ENCODE measurements around the gene NECTIN1.

The NECTIN1 gene

DNA sequence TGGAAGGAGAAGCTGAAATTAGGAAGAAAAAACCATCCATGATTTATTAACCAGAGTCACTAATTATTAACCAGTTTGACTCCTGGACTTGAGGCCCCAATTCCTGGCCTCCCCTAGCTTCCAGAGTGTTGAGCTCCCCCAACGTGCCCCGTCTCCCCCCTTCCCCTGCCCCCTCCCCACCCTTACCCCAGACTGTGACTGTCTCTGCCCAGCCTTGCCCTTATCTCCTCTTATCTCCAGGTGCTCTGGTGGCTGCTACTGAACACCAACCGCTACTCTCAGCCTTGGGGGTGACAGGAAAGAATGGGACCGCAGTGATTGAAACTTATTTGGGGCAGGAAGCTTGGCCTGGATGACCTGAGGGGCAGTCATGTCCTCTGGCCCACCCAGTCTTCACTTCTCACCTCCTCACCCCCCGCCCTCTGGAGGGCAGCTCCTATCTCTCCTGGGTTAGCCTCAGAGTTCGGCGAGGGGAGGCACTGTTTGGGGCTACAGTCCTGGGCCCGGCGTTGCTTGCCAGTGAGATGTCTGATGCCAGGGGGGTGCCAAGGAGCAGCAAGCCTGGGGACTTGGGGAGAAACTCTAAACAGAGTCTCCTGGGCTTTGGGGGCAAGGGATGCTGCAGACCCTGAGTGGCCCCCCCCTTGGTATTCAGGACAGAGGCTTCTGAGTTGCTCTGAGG, 15.5 kb downstream of the NECTIN1 start:
- no peak for DNase-seq (ENCODE audit: low read depth in 1 of 2, low spot score in 1 of 2)

DNA sequence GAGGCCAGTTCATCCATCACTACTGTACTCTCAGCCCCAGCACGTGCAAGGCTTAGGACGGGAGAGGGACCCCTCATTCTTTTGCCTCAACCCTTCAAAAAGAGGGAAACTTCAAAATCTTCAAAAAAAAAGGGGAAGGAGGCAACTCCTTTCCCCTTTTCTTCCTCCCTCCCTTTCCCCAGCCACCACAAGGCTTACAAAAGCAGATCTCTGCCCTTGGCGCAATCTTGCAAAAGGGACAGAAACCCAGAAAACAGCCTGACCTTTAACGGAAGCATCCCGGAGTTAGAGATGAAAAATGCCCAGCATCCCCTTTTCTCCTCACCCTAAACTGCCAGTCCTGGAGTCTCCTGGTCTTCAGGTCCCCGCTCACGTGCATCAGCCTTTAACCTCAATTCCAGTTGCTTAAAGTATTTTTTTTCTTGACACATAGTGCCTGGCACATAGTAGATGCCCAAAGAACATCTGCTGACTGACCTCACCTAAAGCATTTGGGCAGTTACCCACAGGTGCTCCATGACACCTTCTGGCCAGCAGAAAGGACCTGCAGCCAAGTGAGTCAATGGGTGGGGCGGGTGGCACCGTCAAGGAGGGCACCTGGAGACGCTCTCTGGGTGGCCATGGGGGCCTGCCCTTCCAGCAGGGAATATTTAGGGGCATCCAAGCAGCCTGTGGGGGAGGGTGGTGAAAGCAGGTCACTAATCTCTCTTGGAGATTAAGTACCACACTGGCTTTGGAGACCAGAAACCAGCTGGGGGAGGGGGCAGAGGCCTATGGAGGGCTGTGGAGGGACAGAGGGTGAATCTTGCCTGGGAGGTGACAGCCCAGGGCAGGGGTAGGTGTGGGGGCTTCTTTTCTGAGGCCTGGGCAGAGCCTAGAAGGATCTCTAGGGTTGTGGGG, 16.3 kb downstream of the NECTIN1 start:
- DNase-seq (ENCODE audit: low read depth in 1 of 2, low spot score in 1 of 2) = no peak

DNA sequence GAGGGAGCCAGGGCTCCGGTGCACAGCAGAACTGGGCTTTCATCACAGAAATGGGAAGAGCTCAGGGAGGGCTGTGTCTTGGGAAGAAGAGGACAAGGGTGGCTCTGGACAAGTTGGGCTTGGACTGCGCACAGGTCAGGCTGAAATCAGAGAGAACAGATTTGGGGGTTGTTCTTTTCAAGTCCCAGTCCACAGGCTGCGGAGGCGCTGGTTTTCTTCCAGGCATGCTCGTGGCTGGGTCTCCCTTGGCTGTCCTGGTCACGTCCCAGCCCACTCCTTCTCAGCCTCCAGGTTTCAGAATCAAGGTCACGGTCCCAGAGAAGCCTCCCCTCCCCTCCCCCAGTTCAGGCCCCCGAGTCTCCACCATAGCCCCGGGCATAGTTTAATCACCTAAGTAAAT, 17.0 kb downstream of the NECTIN1 start:
- DNase-seq (ENCODE audit: low read depth in 1 of 2, low spot score in 1 of 2) = no peak

DNA sequence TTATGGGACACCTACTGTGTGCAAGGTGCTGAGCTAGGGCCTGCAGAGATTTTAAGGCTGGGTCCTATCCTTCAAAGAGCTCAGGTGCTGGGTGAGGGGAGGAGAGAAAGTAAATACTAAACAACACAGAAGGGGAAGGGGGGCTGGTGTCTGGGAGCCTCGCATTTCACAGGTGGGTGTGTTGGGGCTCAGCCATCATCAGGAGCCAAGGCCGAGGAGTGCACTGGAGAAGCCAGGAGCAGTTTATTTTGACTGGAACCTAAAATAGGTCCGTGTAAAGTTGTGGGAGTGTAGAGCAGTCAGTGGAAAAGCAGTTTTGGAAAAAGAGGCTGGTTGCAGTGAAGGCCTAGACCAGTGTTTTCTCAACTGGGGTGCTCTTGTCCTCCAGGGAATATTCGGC, 17.5 kb downstream of the NECTIN1 start:
- no peak for DNase-seq (ENCODE audit: low read depth in 1 of 2, low spot score in 1 of 2)

DNA sequence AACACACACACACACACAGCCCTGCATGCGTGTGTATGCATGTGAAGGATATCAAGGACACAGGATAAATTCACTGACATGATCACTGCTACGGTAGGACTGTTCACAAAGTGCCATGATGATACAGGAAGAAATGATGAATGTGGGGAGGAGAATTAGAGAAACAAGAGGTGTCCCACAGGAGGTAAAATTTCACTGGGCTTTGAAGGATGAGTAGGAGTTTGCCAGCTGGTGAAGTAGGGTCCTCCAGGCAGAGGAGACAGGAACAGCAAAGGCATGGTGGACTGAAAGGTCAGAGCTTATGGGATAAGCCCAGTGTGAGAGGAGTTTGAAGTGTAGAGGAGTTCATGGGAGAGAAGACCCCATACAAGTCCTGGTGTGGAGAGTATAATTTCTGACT, 18.6 kb downstream of the NECTIN1 start:
- no peak for DNase-seq (ENCODE audit: low read depth in 1 of 2, low spot score in 1 of 2)

DNA sequence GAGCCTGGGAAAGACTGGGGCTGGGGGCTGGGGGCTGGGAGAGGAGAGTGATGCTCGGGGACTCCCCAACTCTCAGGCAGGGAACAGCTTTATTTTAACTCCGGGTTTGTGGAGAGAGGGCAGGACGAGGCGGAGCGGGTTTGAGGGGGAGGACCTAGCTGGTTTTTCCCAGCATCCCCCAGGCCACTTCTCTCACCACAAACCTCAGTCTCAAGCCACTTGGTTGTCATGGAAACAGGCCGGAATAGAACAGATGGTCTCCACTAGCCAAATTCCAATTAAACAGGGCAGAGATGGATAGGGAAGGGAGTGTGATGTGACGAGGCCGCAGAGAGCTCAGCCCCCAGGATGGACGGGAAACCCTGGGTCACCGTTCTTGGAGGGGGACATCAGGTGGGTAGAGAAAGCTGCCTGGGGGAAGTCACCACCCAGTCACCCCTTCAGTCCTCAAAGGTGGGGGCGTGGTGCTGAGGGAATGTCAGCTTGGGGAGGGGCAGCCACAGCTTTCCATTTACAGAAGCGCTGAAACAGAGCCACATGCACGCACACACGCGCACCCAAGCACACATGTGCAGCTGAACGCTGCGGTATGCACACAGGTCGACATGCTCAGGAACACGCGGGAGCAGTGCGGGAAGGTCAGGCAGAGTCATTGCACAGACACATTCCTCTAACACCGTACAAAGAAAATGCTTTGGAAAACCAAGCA, 19.2 kb downstream of the NECTIN1 start:
- DNase-seq (ENCODE audit: low read depth in 1 of 2, low spot score in 1 of 2) = no peak

DNA sequence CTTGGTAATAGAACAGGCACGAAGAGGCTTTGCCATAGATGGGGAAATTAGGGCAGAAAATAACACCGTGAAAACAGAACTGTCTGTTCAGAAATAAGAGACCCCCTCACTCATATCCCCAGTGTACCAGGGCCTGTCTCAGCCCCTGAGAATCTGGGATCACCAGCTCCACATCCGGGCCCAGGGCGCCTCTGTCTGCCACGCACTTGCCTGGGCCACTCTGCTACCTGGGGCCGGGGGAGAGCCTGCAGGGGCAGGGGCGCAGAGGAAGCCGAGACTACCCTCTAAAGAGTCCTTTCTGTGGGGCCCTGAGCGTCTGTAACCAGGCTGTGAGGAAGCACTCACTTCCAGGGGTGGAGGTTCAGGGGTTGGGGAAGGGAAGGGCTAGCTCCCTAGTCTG, 19.8 kb downstream of the NECTIN1 start:
- DNase-seq (ENCODE audit: low read depth in 1 of 2, low spot score in 1 of 2) = no peak

DNA sequence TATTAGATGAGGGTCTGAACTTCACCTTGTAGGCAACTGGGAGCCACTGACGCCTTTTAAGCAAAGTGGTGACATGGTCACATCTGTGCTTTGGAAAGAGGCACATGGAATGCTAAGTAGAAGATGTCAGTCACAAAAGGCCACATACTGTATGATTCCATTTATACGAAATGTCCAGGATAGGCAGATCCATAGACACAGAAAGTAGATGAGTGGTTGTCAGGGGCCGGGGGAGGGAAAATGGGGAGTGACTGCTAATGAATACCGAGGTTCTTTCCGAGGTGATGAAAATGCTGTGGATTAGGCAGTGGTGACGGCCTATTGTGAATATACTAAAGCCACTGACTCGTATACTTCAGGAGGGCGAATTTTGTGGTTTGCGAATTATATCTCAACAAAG, 20.6 kb downstream of the NECTIN1 start:
- DNase-seq (ENCODE audit: low read depth in 1 of 2, low spot score in 1 of 2) = no peak

DNA sequence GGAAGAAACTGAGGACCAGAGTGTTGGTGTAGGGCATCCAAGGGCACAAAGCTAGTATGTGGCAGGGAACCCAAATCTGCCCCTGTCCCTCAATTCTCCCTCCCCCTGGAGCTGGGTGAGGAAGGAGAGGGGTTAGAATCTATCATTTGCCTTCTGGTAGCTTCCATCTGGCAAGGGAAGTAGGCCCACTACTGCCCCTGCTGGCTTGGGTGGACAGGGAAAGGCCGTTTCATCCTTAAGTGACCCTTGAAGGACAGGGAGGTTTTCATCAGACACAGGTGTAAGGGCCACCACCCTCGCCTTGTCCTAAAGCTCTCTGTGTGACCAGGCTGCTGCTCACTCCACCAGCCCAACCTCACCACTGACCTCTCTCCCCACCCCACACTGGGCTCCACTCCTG, 22.1 kb downstream of the NECTIN1 start:
- no peak for DNase-seq (ENCODE audit: low read depth in 1 of 2, low spot score in 1 of 2)

DNA sequence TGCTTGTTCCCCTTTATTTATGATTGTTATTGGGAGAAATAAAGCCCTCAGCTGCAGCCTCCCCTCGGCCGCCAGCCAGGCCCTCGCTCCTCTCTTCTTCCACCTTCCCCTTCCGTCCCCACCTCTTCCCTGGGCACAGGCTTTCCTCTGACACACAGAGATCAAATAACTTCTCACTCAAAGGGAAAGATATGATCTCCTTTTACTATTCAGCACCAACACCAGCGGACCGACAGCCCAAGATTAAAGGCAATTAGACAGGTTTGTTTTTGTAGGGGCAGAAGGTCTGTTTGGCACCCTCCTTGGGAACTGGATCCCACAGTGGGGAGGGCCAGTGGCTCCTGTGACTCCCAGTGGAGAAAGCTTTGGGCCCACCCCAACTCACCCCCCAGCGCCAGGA, 23.0 kb downstream of the NECTIN1 start:
- no peak for DNase-seq (ENCODE audit: low read depth in 1 of 2, low spot score in 1 of 2)

DNA sequence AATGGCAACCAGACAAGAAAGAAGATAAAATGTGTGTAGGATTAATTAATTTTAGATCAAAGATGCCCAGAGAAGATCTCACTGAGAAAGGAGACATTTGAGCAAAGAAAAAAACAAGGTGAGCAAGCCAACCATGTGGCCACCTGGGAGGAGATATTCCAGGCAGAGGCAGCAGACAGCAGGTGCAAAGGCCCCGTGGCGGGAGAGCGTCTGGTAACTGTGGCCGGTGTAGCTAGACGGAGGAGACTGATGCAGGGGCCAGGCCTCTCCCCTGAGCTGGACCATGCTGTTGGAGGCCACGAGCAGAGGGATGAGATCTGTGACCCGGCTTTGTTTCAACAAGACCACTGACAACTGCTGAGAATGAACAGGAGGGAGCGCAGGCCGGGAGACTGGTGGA, 23.6 kb downstream of the NECTIN1 start:
- DNase-seq (ENCODE audit: low read depth in 1 of 2, low spot score in 1 of 2) = no peak

DNA sequence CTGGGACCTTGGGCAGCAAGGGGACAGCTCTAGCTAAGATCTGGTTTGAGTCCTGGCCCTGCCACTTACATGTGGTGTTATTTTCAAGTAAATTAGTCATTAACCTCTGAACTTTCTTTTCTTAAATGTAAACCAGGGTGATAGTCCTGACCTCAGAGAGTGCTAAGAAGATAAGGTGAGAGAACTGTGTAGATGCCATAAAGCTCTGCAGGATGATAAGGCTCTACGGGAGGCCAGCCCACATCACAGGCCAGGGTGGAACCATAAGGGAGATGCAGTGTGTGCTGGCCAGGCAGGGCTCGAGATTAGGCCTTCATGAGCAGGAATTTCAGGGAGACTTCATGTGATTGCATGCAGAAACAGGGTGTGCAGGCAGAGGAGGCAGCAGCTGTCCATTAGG, 24.2 kb downstream of the NECTIN1 start:
- no peak for DNase-seq (ENCODE audit: low read depth in 1 of 2, low spot score in 1 of 2)

DNA sequence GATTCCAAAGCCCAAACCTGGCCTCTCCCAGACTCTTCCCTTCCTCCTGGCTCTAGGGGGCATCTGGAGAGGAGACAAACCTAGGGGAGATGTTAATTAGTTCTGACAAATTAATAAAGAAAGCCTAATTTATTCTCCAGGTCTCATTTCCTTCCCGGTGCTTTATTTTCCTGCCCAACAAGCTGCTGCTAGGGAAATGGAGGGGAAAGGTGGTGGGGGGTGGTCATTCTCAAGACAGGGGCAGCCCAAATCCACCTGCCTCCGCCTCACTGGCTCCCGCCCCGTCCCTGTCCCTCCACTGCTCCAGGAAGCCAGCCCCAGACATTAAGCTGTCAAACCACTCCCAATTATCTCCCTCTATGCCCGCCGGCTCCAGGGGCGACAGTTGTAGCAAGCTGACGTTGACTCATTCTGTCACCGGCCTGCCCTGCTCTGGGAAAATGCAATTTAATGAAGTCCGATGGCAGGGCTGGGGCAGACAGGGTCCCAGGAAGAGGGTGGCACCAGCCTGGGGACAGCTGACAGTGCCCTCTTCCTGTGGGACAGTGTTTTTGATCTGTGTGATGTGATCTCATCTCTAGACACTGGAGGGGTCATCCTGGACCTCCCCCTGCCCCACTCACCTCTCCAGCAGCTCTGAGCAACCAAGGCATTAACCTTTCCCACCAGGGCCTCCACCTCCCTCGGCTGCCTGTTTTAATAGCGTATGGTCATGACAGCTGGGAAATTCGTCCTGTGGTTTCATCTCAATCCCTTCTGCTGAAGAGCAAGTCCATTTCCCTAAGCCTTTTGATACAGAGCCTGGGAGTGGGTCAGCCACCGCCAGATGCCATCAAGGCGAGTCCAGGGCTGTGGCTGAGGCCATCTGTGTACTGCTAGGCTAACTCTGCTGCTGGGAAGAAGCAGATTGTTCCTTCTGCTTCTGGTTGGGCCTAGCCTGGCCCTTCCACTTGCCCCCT, 27.1 kb downstream of the NECTIN1 start:
- DNase-seq (ENCODE audit: low read depth in 1 of 2, low spot score in 1 of 2) = no peak

DNA sequence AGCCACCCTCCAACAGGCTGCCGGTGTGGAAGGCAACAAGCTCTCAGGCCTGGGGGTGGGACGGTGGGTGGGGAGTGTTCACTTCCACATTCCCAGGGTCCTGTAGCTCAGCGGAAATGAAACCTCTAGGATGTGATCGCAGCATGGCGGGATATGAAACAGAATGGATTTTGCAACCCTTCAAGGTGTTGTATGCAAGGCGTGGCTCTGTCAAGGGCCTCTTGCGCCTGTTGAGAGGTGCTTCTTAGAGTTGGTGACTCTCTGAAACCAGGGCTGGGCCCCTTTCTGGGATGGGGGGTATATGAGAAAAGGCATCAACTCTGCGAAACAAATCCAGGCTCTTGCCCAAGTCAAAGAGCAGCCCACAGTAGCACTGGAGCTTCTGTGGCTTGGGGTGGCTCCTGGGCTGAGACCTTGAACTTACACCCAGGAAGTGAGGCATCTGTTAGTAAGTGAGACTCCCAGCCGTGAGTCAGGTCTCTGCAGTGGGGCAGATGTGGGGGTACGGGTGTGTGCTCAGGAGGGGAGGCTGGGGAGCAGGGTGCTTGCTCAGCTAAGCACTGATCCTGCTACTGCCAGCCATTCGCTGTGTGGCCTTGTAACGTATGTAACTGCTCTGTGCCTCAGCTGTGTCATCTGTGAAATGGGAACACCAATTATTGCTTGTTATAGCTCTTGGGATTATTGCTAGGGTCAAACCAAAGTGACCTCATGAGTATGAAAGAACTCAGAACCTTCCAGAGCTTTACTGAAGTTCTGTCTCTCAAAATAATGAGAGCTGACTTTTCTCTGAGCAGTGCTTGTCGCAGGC, 28.3 kb downstream of the NECTIN1 start:
- no peak for DNase-seq (ENCODE audit: low read depth in 1 of 2, low spot score in 1 of 2)

DNA sequence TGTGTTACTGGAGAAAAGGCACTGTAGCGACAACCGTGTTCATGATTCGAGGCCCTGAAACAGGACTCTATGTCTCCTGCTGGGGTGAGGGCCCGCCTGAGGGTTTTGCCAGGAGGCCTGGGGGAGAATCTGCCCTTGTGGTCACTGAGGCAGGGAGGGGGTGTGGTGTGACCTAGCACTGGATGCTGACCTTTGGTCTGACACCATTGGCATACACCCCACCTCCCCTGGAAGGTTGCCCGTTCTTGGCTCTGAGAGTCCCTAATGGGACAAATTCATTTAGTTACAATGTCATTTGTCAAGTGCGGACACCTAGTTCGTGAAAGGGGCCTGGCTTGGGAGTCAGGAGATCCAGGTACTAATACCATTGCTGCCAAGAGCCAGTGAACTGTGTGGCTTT, 29.0 kb downstream of the NECTIN1 start:
- no peak for DNase-seq (ENCODE audit: low read depth in 1 of 2, low spot score in 1 of 2)

DNA sequence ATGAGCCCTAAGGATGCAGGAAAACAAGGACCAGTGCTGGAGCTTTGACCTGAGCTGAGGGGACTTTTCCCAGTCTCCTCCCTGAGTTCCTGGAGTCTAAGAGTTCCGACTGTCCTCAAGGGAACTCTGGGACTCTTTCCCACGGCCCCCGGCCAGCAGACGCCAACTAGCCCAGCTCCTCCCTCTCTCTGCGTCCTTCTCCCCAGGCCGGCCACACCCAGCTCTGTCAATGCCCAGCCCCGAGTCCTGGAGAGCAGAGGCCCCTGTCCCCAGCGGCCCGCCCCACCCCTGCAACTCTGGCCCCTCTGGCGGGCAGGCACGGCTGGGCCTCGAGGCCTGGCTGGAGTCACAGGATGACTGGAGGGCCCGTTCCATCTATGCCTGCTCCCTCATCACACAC, 29.8 kb downstream of the NECTIN1 start:
- no peak for DNase-seq (ENCODE audit: low read depth in 1 of 2, low spot score in 1 of 2)

DNA sequence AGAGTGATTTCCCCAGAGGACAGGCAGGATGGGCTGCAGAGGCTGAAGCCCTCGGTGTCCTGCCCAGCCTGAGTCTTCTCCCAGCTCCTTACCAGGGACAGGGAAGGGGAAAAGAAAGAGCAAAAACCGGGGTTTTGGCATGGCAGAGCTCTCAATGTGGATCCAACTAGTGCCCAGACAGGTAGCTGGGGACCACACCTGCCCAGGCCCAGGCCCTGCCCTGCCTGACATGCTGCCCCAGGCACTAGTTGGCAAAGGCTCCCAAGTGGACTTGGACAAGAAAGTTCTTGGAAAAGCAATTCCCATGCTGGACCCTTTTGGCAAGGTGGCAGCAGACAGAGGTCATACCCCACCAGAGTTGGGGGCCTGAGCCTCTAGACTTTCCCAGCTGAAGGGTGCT, 31.1 kb downstream of the NECTIN1 start:
- no peak for DNase-seq (ENCODE audit: low read depth in 1 of 2, low spot score in 1 of 2)

DNA sequence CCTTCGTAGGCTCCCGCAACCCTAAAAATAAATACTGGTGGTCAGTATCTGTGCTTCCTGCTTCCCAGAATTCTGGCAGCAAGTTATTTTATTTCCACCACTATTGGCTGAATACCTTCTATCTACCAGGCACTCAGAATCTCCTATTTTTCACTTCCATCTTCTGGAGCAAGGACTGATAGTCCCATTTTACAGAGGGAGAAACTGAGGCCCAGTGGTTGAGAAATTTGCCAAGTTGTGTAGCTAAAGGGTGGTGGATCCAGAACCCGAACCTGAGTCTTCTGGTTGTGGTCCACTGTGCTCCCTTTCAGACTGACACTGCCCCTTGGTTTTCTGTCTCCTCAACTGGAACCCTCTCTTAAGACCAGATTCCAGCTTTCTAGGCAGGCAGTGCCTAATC, 31.6 kb downstream of the NECTIN1 start:
- DNase-seq (ENCODE audit: low read depth in 1 of 2, low spot score in 1 of 2) = no peak

DNA sequence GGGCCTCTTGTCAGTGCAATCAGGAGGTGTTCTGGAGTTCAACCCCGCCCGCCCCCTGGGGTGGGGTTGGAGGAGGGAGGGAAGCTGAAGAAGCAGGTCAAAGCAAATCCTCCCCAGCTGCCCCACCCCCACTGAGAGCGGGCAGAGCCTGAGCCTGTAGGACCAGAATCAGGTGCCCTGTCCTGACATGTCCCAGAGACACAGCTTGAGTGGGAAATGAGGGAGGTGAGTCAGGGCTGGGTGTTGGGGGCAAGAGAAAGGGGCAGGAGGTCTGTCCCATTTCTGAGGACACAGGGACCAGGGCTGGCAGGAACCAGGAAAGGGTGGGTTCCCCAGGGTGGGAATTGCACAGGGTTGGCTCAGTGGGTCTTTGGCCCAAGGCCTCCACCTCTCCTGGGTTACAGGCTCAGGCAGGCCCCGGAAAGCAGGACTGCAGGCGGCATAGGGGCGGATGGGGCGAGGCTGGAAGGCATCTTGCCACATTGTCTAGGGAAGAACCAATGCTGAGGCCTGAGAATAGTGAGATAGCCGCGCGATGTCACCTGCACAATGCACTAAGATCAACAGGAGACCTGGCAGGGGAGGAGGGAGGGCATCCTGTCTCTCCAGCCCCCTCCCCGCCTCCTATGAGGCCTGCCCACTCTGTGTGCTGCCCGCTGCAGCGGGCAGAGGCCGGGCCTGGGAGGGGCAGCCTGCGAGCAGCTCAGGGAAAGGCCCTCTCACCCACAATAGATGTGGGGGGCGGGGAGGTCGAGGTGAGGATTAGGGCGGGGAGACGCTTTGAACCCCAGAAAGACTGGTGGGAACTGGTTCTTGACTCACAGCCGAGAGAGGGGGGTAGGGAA, 32.4 kb downstream of the NECTIN1 start:
- DNase-seq (ENCODE audit: low read depth in 1 of 2, low spot score in 1 of 2) = no peak
